ENCODE data around the gene CRIM1. TPM values are rescaled to one million over a fixed set of nuclear protein-coding genes. Genes with fewer than 3 reads are reported as not detected.

Gene CRIM1
- total RNA-seq, 2 donors from 2014 or later: 55.7 to 90.7 TPM

DNA sequence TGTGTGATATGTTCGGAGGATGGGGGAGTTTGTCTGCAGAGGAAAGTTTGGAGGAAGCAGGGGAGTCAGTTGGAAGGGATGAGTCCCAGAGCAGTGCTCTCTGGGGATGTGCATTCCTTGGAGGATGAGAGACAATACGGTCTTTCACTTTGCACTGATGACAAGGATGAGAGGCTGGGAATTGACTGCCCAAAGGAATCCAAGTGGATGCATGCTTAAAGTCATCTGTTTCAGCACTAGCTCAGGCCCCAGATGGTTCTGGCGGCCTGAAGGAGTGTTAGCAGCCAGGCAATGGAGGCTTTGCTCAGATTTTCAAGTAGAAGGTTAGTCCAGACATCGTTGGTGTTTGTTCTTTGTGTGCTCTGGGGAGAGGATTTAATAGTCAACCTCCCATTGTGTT, 100.2 kb downstream of the CRIM1 start:
- H3K36me3 ChIP-seq: no peaks in the 10 kb centered on the region
- no peaks in the 10 kb centered on the region for H3K4me1 ChIP-seq
- DNase-seq: no peak
- H3K9me3 ChIP-seq: no peaks in the 10 kb centered on the region
- intact Hi-C loops (cut with DNase I): no loop called here
- H3K9ac ChIP-seq (ENCODE audit: low read depth in 2 of 2, low read length in 2 of 2): no peak overlapping the region
- TF ChIP-seq, protein P1, sequence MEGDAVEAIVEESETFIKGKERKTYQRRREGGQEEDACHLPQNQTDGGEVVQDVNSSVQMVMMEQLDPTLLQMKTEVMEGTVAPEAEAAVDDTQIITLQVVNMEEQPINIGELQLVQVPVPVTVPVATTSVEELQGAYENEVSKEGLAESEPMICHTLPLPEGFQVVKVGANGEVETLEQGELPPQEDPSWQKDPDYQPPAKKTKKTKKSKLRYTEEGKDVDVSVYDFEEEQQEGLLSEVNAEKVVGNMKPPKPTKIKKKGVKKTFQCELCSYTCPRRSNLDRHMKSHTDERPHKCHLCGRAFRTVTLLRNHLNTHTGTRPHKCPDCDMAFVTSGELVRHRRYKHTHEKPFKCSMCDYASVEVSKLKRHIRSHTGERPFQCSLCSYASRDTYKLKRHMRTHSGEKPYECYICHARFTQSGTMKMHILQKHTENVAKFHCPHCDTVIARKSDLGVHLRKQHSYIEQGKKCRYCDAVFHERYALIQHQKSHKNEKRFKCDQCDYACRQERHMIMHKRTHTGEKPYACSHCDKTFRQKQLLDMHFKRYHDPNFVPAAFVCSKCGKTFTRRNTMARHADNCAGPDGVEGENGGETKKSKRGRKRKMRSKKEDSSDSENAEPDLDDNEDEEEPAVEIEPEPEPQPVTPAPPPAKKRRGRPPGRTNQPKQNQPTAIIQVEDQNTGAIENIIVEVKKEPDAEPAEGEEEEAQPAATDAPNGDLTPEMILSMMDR (IDR thresholded peaks at IDR 0.05): no peak
- H3K4me3 ChIP-seq: no peak overlapping the region
- H3K27me3 ChIP-seq: no peaks in the 10 kb centered on the region
- H3K27ac ChIP-seq: peak overlapping the region; percentile 54

DNA sequence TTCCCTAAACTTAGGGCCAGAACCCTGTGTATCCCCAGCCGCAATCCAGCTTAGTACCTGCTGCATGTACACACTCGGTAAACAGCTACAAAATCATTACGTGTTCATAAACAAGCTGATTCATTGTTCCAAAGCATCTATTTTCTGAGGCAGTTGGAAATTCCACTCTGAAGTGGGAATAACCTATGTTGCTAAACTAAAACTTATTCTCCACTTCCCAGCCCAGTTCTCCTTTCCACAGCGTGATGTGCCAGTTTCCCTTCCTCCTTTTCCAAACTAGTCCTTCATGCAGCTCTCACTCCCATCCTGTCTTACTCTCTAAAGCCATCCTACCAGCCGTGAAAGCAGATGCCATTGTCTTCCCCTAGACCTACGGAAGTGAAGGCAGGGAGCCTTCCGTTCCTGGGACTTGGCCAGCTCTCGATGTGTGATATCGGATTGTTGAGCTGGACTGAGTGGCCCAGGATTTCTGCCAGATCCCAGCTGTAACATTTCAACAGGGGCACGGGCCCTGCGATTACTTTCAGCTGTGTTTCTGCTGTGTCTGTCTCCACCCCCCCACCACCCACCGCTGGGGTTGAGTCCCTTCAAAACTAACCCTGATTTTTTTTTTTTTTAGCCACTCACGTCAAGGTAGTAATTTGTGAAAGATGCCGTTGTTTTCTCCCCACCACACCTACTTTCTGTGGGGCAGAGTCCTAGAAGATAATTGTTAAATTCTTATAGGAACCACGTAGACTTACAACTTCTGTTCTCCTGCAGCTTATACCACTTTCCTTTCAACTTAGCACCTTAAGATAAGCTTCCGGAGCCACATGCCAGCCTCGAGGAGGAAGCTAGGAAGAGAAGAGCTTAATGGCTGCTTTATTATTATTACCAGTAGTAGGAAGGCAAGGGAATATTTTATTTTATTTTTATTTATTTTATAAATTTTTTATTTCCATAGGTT, 100.9 kb downstream of the CRIM1 start:
- H3K9me3 ChIP-seq: no peaks in the 10 kb centered on the region
- H3K27ac ChIP-seq: peak overlapping the region; percentile 54
- no peak overlapping the region for H3K9ac ChIP-seq (ENCODE audit: low read depth in 2 of 2, low read length in 2 of 2)
- DNase-seq: peak; percentile 67
- intact Hi-C loops (cut with DNase I): no loop called here
- H3K4me1 ChIP-seq: no peaks in the 10 kb centered on the region
- H3K36me3 ChIP-seq: no peaks in the 10 kb centered on the region
- TF ChIP-seq, protein P1 (IDR thresholded peaks at IDR 0.05): no peak
- H3K4me3 ChIP-seq: no peak overlapping the region
- H3K27me3 ChIP-seq: no peaks in the 10 kb centered on the region

DNA sequence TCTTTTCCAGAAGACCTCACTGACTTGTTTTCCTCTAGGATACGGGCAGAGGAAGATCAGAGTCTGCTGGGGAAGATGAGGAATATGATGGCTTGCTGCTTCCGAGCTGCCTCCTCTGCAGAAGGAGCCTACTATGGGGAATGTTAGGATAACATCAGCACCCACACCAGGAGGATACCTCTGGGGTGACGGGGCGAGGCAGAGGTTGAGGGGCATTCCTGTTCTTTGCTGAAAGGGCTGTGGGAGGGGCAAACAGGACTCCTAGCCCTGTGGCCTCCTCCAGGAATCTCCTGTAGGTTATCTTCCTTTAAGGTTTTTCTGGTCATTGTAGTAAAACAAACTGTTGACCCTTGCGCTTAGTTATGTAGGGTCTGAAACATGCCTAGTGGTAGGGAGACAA, 102.5 kb downstream of the CRIM1 start:
- Histone ChIP-seq H3K4me1 (no peaks in the 10 kb centered on the region), H3K9me3 (no peaks in the 10 kb centered on the region), H3K27me3 (no peaks in the 10 kb centered on the region), H3K36me3 (no peaks in the 10 kb centered on the region), H3K9ac (ENCODE audit: low read depth in 2 of 2, low read length in 2 of 2) (no peak overlapping the region), H3K27ac (no peak overlapping the region), H3K4me3 (no peak overlapping the region)
- intact Hi-C loops (cut with DNase I): no loop called here
- TF ChIP-seq, protein P1 (IDR thresholded peaks at IDR 0.05): no peak
- no peak for DNase-seq

DNA sequence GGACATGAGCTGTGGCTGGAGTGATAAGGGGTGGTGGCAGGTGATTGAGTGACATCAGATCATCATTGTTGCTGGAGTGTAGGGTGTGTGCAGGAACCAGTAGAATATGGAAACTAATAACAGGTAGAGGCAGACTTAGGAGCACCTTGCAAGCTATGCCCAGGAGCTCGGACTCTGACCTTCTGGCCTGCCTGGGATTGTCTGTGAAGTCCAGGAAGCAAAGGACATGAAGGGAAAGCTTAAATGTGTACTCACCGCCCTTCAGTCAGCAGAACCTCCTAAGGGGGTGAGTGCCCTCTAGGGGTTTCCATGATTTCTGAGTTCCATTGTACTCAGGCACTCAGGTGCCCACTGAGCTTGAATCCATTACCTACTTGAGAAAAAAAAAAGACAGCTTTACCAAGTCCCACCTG, 104.2 kb downstream of the CRIM1 start:
- no peaks in the 10 kb centered on the region for H3K4me1 ChIP-seq
- intact Hi-C loops (cut with DNase I): loop anchor here (5.0 kb wide), 1 partner anchor 102 kb away; the partner anchor contains the start of gene CRIM1
- H3K27me3 ChIP-seq: no peaks in the 10 kb centered on the region
- no peak overlapping the region for H3K4me3 ChIP-seq
- peak overlapping the region; percentile 45 for H3K27ac ChIP-seq
- H3K9ac ChIP-seq (ENCODE audit: low read depth in 2 of 2, low read length in 2 of 2): no peak overlapping the region
- H3K9me3 ChIP-seq: no peaks in the 10 kb centered on the region
- no peaks in the 10 kb centered on the region for H3K36me3 ChIP-seq
- peak; percentile 85 for DNase-seq
- TF ChIP-seq, protein P1 (IDR thresholded peaks at IDR 0.05): peak; percentile 34

DNA sequence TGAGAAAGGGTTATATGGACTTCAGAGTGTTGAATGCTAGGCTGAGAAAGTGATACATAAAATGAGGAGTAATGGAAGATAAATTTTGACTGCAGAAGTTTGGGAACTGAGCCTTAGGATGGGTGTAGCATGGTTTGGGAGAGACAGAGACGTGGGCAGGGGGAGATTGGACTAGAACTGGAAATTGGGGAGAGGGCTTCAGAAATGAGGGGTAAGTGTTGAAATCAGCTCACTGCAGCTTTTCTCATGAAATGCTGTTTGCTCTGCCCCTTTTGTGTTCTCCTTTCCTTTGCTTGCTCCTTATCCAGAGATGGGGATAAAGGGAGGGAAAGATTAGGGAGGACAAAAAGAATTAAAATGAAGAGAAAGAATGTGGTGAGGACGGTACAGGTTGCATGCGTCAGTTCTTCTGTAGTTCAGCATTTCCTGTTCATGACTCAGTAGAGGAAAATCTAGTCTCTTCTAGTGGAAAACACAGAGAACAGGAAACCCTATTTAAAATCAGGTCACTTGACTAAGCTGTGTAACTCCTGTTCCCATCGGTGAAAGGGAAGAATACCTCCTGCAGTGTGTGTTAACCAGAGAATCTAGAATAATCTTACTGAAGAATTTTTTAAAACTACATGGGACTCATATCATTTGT, 105.6 kb downstream of the CRIM1 start:
- DNase-seq: no peak
- Histone ChIP-seq H3K27me3 (no peaks in the 10 kb centered on the region), H3K4me1 (no peaks in the 10 kb centered on the region), H3K27ac (peak overlapping the region; percentile 28), H3K9me3 (no peaks in the 10 kb centered on the region), H3K4me3 (no peak overlapping the region), H3K36me3 (no peaks in the 10 kb centered on the region), H3K9ac (ENCODE audit: low read depth in 2 of 2, low read length in 2 of 2) (no peak overlapping the region)
- TF ChIP-seq, protein P1 (IDR thresholded peaks at IDR 0.05): no peak
- intact Hi-C loops (cut with DNase I): loop anchor here (5.0 kb wide), 1 partner anchor 104 kb away; the partner anchor contains the start of gene CRIM1
